HG03139 (cell line): ENCODE results near the gene LHFPL2.

ENCODE experiments used
- ATAC-seq: cut with Tn5 transposase; IDR thresholded peaks from one replicate; pipeline ENCODE4 v1.9.1; 2021; ENCODE audit not compliant: unreplicated experiment

Gene LHFPL2

DNA sequence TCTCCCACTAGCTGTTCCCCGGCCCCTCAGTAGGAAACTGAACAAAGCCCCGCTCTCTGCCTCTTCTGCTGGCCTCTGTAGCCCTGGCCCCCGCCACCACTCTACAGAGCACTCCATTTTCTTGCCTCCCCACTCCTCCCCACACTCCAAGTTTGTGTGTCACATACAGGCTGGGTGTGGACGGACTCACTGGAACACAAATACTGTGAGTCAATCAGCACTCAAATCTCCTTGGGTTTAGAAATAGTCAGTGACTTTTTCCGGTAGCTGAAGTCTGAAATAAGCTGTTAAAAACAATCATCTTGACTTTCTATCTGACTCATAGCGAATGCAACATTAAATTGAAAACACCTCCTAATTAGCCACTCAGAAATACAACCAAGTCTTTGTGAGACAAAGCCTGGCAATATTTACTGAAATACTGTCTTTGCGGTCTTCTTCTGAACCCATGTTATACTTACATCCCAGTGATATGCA is 122.5 kb downstream of the LHFPL2 start:
- ATAC-seq, result no peak

DNA sequence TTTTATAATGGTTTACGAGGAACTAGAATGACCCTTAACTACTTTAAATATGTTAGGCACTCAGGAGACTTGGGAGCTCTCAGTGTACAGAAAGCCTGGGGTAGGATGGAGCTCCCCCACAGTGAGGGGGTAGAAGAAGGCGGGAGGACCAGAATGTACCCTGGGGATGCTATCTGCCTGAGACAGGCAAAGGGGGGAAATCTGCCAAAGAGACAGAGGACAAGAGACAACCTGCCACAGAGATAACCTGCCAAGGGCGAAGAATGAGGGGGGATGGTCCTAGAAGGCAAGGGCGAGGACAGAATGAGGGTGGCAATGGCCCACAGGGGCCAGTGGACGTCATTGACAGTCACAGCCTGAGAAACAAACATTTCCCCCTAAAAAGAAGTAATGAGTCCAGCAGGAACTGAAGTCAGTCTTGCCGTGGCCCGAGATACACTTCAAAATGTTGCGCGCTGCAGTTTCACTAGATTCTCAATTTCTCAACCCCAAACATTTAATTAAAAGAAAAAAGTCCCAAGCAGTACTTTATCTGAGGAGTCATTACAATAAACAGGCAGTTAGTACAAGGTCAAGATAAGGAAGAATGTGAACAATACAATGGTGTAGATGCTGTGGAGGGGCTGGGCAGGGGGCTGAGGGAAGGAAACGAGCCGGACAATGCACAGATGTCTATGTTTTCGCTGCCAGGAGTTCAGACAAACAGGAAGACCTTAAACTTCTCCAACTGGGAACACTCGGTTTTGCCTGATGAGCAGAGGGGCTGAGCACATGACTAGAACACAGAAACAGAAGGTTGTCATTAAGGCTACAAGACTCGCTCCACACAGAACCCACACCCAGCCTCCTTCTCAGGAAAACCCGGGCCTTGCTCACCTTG is 125.0 kb downstream of the LHFPL2 start:
- no peak for ATAC-seq

DNA sequence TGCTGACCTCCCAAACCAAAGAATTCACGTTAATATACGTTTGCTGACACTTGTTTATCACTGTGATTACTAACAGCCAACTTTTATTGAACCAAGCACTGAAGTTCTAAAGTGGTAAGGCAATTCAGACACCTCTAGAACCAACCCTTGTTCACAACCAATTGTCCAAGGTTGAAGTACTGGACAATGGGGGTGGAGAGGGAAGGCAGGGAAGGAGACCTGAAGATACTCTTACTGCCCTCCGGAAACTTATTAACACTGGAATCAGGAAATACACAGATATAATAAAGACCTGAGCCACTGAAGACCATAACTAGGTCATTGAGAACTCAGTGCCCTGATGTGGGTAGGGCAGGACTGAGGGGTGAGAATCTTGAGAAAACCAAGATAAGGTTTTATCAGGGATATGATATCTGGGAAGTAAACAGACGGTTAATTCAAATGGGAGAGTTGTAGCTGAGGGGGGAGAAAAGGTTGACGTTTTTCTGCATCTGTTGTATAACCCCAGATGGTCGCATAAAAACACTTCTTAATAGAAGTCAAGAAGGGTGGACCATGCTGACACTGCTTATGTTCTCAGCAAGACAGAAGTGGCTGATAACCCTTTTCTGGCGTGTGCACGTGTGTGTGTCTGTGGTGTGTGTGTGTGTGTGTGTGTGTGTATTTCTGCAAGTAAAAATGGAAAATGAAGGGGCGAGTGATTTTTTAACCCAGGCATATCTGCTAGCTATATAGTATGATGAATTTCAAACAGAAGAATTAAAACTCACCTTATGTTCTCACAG is 125.9 kb downstream of the LHFPL2 start:
- ATAC-seq, result no peak

DNA sequence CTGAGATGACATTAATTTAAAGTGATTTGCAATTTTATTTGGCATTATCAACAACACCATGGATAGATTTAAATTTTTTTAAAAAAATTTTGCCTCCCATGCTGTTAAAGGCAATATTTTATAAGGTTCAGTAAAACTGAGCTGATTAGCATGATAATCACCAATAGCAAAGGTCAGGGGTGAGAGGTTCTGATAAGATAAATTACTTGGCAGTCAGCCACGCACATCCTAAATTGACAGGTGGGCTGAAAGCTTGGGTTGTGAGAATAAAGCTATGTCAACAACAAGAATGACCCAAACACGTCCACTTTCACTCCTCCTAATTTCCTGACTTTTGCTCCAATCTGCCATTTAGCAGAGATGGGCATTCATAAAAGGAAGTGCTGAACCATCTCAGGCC is 127.1 kb downstream of the LHFPL2 start:
- ATAC-seq, result no peak

DNA sequence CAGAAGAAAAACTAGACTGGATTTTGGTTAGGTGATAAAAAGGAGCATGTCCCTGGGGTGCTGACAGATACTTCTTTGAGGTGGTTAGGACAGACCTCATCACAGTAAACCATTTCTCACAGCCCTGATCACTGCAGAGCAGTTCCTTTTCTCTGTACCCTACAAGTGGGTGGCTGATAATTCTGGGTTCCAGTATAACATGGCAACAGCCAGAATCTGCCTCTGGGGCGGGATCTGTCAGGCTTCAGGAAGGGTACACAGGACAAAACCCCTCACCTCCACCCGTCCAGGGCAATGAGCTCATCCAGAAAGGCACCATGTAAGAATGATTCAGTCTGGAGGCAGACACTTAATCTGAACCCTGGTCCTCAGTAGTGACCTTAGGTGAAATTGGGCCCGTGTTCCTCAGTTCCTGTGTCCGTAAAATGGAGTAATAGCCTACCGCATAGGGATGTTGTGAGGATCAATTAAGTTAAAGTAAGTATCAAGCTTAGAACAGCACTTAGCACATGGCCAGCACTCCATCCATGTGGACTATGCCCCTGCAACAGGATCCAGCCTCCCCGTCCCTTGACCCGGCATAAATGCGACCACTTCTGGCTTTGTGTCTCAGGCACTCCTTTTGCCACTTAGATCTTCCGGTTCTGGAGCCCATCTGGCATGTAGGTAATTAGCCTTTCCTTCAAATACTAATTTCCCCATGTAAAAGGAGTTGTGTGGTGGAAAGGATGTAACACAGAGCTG is 129.2 kb downstream of the LHFPL2 start:
- ATAC-seq, result no peak

DNA sequence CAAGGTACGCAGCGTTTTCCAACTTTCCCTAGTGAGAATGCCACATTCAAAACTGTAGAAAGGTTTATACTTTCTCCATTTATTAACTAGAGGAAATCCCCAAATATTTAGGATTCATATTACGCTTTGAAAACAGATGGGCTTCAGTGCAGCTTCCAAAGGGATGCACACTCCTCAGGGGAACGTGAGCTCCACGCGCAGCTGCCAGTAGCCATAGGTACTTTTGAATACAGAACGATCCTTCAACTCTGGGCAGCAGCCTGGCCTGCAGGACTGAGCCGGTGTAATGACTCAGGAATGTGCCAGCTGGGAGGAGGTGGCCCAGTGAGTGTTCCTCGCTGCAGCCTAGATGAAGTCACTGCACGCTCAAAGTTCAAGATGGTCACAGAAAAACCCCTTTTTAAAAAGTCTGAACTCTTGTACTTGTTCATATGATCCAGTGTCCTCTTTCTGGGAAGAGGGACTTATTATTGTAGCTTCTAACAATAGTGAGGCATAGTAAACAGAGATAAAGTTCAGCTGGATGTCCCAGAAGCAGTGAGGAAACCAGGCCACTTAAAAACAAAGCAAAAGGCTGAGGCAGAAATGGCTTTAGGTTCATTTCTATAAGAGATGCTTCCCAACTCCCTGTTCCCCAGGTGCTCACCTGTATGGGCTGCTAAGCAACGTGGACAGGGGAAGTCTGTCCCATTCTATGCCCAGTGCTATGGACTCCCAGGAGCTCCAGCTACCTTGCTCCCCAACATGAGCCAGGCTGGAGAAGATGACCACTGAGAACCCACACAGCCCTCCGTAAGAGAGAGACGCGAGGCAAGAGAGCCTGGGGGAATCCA is 130.0 kb downstream of the LHFPL2 start:
- ATAC-seq, result no peak

DNA sequence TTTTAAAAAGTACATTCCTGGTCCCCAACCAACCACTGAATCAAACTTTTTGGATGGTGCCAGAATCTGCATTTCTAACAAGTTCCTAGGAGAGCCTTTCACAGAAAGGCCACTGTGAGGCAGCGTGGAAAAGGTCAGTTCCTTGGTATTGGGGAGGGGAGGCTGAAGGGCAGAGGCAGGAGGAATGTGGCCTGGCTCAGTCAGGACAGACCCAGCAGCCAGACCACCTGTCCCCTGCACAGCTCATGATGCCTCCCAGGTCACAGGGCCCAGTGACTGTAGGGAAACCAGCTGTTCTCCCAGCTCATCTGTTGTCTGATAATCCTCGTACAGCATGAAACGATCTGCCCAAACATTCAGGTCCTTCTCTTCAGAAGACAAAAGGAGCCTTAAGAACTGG is 132.9 kb downstream of the LHFPL2 start:
- ATAC-seq, result no peak

DNA sequence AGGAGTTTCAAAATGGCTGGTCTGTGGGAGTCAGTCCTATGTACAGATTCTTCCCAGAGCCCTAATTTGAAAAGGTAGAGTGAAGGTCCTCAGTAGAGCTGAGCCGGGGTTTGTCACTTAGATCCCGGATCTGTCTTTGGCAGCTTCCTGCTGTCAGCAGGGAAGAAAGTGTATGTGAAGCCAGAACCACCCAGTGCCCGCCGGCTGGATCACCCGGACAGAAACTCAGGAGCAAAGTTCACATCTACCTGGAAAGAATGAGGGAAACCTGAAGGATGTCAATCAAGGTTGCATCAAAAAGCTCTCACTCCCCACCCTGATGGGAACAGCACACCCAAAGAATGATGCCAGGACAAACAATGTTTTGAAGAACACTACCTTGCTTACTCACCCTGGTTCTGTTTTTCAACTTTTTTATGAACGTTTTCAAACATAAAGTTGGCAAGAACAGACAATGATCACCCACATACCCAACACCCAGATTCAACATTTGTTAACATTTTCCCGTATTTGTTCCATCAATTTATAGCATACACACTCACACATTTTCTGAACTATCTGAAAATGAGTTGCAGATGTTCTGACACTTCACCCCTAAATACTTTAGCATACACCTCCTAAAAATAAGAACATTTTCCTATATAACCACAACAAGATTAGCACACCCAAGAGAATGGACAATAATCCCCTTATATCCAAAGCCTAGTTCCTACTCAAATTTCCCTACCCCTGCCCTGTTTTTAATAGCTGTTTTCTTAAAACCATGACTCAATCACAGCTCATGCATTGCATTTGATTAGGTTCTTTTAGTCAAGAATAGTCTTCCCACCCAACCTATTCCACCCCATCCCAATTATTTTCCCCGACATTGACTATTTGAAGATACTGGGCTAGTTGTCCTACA is 133.9 kb downstream of the LHFPL2 start:
- no peak for ATAC-seq

DNA sequence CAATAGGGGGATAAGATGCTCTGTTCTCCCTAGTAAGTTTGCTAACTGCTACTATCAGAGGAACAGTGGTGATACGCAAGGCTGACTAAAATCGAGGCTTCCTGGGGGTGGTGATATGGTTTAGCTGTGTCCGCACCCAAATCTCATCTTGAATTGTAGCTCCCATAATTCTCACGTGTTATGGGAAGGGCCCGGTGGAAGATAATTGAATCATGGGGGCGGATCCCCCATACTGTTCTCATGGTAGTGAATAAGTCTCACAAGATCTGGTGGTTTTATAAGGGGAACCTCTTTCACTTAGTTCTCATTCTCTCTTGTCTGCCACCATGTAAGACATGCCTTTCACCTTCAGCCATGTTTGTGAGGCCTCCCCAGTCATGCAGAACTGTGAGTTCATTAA is 135.1 kb downstream of the LHFPL2 start:
- ATAC-seq, result no peak

DNA sequence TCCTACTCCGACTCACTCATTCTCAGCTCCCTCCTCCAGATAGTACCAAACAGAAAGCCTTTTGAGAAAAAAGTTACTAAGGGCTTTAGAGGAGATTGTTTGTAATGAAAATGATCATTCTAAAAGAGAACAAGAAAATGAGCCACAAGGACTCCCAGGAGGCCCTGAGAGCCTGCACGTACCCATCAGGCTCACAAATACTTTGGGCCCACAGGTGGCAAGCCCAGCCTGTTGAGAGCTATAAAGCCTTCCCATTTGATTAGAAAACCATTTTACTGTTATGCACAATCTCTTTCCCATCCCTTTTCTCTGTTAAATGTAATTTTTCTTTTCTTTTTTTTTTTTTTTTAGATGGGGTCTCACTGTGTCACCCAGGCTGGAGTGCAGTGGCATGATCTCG is 136.1 kb downstream of the LHFPL2 start:
- no peak for ATAC-seq

DNA sequence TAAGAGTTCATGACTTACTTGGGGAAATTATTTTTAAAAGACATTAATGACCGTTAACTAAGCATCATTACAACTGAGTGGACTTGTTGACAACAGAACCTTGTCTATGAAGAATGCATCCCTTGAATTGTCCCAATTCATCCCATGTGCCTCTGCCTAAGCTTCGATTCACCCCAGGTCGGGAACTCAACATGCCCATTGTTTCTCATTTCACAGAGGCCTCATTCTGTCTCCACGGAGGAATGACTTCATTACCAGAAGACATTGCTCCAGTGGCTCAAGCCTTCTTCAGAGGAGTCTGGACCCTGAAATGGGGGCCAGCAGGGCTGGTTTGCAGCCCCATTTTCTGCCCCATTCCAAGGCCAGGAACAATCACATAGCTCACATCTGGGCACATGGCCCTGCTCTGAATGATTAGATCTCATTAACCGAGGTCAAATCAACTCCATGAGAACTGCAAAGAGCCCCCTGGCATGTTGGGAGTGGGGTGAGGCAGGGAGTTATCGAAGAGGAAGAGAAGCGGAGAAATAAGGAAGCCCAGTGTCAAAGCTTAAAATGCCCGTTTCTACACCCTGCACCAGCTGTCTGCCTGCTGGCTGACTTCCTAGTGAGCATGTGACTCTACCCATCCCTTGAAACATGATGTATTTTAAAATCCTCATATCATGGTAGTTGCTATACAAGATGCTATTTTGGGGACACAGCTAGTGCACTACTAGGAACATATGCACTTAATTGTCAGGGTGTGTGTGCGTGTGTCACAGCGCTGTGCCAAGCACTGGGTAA is 137.3 kb downstream of the LHFPL2 start:
- ATAC-seq, result no peak

DNA sequence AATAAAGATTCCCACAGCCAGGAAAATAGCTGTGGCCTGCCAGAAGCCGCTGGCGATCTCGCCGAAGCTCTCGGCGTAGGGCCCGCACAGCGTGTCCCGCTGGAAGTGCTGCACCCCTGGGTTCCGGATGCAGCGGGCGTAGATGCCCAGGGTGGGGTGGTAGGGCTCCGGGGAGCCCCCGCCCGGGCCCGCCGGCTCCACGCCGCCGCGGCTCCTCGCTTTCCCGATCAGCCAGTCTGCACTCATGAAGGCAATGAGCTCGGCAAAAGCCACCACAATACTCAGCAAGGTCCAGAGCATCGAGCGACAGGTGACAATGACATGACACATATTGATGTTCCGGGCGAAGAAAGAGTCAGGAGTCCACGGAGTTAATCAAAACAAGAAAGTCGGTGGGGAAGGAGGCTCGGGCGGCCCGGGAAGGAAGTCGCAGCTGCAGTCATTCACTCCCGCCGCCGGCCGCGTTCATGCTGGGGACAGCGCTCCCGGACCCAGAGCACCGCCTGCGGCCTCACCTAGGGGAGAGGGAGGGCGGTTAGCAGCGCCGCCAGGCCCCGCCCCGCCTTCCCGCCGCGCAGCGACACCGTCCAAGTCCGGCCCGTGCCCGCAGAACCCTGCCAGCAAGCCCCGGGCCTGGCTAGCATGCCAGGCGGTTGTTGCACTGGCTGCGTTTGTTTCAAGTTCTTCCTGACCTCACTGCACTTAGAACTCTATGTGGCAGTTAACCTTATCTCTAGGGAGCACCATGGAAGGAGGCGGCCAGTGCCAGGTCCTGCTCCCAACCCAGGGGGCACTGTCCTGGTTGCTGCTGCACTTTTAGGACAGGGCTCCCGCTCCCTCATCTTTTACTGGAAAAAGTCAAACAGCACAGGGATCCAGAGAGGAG is 138.4 kb downstream of the LHFPL2 start:
- ATAC-seq, result peak; percentile 73

DNA sequence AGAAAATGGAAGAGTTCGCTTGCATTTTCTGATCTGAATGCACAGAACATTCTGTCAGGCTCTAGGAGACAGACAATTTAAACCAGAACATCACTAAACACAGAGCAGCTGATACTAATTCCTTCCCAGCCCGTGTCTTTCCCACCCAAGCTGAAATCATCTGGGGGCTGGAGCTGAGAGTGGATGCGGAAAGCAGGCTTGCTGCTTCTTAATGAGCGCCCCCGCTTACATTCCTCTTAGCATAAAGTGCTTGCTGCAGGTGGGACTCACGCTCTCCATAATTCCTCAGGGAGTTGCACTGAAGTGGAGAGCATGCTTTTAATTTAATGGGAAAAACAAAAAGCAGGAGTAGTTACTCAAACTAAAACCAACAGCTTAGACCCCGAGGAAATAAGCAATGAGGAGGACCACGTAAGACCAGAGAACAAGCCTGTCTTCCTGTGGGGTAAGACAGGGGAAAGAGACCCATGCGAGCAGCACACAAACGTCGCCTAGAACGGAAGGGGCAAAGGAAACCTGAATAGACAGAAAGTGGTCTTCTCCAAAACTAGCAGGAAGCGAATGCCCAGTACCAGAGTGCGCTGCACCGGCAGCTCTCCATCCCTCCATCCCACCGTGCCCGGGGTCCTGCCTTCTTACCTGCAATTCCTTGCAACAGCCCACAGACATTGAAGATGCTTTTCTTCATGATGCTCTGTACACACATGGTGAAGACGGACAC is 139.3 kb downstream of the LHFPL2 start:
- ATAC-seq, result no peak

DNA sequence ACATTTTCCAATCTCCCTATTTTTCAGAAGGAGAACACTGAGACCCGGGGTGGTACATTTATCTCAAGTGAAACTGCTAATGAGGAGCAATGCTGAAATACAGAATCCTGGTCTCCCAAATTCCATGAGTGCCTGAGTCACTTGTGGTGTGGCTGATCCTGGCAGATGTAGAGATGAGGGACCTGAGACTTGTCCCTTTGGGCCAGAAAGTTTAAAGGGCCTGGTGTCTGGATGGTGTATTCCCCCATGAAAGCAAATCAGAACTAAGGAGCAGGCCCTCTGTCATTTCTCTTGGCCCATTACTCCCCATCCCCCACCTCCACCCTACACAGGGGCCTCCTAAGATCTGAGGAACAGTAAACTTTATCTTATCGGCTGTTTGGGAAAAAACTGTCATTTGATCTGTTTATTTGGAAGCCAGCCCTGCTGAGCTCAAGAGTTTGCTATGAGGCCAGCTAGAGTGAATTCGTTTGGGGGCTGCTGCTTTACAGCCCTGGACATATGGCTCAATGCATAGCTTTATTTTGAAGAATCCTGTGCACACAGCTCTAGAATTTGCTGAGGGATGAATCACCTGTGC is 140.3 kb downstream of the LHFPL2 start:
- ATAC-seq, result no peak

DNA sequence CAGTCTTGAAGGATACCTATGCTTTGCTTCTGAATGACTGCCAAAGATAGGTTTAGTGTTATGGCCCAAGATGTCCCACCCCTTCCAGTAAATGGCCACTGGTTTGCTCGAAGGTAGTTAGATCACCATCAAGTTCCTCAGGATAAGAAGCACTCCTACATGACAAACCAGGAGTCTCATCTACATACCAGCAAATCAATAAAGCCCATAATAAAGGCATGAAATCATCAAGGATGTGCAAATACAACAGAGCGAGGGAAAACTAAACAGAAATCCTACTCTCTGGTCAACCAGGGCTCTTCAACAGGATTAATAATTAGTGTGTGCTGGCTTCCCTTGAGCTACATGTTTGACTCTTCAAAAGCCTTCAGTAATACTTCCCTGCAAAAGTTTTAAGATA is 141.0 kb downstream of the LHFPL2 start:
- no peak for ATAC-seq

DNA sequence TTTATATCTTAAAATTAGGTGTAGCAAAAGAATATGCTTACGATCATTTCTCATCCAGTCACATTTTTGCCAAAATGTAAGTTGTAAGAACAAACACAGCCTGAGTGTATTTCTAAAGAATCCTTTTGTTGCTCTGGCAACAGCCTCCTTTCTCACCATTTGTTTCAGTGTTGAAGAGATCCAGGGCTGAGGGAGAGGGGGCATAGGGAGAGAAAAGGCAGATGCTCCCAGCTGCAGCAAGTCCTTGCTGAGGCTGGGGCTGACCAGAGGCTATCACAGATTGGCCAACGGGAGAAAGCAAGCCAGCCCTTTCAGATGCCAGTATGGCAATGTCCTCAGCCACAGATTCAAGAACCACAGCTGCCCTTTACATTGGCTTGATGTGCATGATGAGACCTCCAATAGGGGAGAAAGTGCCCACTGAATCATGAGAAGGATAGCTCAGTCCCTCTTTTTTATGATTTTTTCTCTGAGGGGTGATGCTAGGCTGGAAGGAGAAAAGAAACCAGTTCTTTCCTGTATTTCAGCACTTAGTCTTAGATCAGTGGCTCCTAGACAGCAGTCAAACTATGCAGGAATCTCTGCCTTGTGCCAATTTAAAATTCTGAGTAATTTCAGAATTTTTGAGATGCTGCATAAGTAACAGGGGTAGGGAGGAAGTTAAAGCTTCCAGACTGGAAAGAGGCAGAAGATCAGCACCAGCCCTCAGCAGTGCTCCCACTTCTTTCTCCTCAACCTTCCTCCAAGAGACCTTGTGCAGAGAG is 142.1 kb downstream of the LHFPL2 start:
- ATAC-seq, result no peak
